ENCODE results near the gene TRPM3.

The TRPM3 gene

DNA sequence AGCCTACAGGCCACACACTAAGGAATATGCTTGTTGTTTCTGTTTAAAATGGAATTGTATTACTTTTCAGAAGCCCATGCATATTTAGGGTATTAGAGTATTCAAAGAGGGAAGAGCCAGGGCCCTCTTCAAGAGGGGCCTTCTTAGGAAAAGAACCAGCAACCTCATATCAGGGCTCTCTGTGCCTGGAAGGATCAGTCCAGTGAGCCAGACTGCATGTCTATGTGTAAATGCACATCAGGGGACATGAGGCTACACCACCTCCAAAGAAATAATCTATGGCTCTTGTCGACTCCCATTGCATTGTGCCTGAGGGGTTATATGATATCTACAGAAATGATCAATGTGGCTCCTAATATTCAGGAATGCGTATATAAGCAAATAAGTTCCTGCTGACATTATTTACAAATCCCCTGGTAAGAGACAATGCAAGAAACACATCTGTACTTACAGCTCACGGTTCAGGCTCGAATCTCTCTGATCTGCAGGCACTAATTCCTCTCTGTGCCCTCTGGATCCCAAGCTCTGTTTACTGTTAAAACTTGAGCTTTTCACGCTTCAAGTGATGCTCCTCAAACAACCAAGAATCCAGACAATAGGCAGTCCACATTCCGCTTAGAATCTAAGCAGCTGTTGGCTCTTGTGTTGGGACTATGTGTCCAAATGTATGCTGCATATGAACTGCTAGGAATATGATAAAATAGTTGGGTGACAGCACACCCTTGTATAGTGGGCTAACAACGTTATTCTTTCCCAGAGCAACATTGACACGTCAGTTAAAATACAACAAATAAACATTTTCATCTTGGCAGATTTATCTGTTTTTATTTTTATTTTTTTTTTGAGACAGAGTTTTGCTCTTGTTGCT, 556.7 kb downstream of the TRPM3 start:
- no peak for DNase-seq (ENCODE audit: low read depth in 2 of 2, low spot score in 1 of 2)

GRCh38 chr9:70563431-70564204, 557.8 kb downstream of the TRPM3 start:
- DNase-seq (ENCODE audit: low read depth in 2 of 2, low spot score in 1 of 2), result no peak

GRCh38 chr9:70563010-70563409, 558.4 kb downstream of the TRPM3 start:
- DNase-seq (ENCODE audit: low read depth in 2 of 2, low spot score in 1 of 2), result no peak

- DNase-seq (ENCODE audit: low read depth in 2 of 2, low spot score in 1 of 2), result no peak
Observed at GRCh38 chr9:70561786-70562395, 559.5 kb downstream of the TRPM3 start.

DNA sequence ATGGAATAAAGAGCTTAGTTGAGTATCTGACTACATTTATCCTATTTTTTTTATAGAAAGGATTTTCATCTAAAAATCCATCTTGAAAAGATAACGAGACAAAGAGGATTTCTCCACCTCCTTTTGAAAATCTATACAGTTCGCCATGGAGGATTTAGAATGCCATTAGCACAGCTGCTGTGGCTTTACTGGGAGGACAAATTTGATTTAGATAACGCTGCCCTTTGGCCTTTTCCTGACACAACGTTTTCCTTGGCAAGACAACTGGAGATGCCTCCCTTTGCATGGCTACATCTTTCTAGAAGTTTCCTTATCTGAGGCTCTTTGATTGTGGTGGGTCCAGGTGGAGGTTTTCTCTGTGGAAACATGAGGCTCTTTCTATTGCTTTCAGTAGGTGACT, 560.3 kb downstream of the TRPM3 start:
- no peak for DNase-seq (ENCODE audit: low read depth in 2 of 2, low spot score in 1 of 2)

DNA sequence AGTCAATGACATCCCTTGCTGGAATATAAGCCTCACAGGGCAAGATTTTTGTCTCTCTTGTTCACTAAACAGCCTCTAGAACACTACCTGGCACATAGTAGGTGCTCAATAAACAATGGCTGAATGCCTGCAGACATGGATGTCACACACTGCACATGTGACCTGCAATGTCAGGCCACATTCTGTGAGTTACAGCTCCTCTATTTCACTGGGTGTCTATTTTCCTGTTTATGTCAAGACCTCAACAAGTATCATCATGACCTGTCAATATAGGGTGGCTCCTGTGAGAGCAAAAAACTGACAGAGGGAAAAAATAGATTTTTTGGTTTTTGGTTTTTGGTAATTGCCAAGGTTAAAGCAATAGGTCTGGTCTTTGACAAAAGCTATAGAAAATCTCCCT, 562.3 kb downstream of the TRPM3 start:
- DNase-seq (ENCODE audit: low read depth in 2 of 2, low spot score in 1 of 2), result no peak

GRCh38 chr9:70557661-70558369, 563.6 kb downstream of the TRPM3 start:
- no peak for DNase-seq (ENCODE audit: low read depth in 2 of 2, low spot score in 1 of 2)

DNA sequence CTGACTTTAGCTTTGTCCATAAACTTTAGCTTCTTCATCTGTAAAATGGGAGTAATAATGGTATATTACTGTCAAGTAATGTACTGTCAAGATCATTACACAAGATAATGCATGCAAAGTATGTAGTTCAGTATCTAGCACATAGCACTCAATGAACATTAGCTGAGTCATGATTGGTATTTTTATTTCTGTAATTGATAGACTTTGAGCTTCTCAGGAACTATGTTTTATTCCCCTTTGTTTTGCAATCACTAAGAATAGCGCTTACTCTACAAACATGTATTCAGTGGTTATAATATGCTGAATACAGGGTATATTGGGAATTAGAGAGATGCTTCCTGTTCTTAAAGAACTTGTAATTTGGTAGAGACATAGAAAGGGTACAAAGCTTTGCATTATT, 564.6 kb downstream of the TRPM3 start:
- DNase-seq (ENCODE audit: low read depth in 2 of 2, low spot score in 1 of 2), result no peak

DNA sequence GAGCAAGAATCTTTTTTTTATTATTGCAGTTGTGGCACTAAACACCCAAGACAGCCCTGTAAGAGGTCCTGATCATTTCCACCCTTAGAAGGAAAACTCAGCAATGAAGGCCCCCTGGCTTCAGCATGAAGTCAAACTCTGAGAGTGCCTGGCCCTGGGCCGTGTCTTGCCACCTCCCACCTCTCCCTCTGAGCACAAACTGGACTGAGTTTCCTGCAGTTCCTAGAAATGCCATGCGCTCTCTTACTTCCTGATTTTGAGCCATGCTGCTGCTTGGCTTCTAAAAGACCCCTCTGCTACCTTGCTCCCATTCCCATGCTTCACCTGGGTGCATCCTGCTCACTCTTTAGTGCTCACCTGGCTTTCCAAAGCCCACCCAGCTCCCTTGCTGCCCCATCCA, 566.5 kb downstream of the TRPM3 start:
- no peak for DNase-seq (ENCODE audit: low read depth in 2 of 2, low spot score in 1 of 2)

- no peak for DNase-seq (ENCODE audit: low read depth in 2 of 2, low spot score in 1 of 2)
Observed at GRCh38 chr9:70553707-70554673, 567.4 kb downstream of the TRPM3 start.

DNA sequence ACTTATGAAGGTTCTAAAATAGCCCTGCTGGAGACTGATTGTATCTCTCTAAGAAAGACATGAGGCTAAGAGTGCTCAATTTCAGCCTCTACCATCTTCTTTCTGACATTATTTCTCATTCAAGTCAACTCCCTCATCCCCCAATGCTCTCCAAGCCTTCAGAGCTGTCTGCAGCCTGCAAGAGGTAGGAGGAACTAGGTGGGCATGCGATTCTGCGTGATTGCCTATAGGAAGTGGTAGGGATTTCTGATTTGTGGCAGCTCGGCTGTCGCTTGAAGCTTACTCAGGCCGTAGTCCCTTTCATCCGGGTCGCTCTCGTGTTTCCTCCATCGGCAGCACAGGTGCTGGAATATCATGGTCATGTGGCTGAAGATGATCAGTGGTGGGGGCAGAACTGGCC, 568.9 kb downstream of the TRPM3 start:
- DNase-seq (ENCODE audit: low read depth in 2 of 2, low spot score in 1 of 2), result no peak

DNA sequence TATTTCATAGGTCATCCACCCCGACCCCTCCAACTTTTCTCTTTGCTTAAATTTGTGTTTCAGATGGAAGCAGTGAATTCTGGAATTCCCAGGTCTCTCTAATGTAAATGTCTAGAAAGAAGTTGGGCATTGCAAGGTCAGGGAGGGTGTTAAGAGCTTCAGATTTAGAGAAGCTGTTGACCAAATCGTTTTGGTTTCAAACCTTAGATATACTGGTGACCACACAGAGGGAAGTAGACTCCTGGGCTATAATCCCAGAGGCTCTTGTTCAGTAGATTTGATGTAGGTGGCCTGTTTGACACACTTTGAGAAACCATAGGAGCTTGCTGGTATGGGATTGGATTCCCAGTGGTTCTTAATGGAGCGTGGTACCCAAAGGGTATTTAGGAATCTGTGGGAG, 569.6 kb downstream of the TRPM3 start:
- no peak for DNase-seq (ENCODE audit: low read depth in 2 of 2, low spot score in 1 of 2)

DNA sequence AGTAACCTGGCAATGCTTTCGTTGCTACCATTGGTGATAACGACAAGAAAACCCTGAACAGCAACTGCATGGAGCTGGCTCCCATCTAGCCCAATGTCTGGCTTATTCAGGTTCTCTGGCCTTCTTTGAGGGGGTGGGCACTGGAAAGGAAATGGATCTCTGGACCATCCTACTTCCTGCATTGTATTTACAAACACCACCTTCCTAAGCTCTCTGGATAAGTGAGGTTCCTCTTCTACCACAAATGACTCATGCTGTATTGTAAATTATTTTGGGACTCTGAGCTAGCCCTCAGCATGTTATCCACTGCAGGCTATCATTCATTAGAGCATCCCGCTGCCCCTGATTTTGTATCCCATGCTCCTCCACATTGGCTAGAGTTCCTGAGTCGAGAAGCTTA, 570.0 kb downstream of the TRPM3 start:
- DNase-seq (ENCODE audit: low read depth in 2 of 2, low spot score in 1 of 2), result no peak

DNA sequence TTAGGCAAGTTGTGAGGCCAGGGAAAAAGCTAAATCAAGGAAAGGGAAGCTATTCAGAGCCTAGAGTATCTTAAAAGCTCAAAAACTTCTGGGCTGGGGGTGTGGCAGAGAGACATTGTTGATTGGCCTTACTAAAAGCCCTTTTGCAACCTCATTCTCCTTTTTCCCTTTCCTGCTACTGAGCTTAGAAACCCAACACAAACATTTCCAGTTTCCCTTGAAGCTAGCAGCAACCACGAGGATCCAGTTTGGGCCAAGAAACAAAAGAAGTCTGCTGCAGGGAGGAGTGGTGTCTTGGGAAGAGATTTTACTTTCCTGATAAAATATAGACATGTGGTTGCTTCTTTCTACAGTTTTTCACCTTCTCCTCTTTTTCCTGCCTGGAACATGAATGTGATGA, 571.5 kb downstream of the TRPM3 start:
- DNase-seq (ENCODE audit: low read depth in 2 of 2, low spot score in 1 of 2), result no peak

DNA sequence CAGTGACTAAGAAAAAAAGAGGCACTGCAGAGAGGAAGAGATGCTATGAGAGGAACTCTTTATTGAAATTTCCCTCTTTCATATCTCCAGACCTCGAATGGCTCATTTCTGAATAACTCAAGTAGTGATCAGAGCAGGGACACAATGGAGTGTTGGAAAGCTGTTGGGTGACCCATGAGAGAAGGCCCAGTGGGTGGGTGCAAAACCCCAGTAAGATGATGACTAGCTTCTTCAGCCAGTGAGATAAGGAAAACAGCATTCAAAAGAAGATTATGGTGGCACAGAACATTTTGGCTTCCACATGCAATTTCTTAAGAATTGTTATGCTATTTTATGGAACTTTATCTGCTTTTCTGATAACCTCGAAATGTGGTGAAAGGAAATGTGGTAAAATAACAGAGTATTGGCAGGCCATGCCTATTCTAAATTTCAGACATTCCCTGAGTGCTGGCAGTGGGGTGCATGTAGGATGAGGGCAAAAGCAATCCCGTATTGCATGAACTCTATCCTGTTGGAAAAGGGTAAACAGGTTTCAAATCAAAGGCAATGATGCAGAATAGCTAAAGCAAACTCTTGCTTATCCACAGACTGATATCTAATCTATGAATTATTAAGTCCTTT, 579.0 kb downstream of the TRPM3 start:
- no peak for DNase-seq (ENCODE audit: low read depth in 2 of 2, low spot score in 1 of 2)

DNA sequence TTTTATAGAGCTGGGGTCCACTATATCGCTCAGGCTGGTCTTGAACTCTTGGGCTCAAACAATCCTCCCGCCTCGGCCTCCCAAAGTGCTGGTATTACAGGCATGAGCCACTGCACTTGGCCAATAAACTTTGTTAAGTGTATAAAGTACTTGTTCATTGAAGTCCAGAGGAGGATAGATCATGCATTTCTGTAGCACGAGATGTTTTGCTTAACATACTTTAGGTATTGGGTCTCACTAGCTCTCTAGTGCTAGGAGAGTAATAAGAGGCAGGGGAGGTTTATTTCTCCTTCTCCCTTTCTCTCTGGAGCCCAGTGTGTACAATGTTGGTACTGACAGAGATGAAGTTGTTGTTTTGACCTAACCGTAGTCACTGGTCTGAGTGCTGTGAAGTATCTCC, 581.4 kb downstream of the TRPM3 start:
- DNase-seq (ENCODE audit: low read depth in 2 of 2, low spot score in 1 of 2), result no peak

DNA sequence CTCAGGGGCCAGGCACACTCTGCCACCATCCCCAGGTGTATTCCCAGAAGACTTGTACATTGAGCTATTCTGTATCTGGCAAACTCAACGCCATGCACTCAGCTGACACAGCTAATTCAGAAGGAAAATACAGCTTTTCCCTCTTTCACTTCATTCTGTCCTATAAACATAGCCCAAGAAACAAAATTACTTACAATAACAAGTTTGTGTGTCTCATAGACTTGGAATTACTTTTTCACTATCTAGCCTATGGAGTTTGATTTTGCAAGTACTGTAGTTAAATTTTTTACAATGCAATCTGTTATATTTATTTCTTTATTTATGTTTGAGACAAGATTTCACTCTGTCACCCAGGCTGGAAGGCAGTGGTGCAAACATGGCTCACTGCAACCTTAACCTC, 581.9 kb downstream of the TRPM3 start:
- no peak for DNase-seq (ENCODE audit: low read depth in 2 of 2, low spot score in 1 of 2)

DNA sequence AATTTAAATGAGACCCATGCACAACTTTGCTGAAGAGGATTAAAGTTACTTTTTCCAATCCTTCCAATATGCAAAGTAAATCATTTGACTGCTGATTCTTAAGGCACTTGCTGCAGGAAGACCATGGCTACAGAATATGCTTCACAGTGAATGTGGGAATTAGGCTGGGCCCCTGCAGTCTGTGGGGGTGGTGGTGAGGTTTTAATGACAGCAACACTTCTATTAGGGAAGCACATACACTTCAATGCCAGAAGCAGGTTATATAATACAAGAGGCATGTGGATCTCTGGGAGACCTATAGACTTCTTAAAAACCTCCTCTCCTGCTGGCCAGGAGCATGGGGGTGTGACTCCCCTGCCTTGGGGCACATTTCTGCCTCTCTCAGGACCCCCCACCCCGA, 582.4 kb downstream of the TRPM3 start:
- DNase-seq (ENCODE audit: low read depth in 2 of 2, low spot score in 1 of 2), result no peak

DNA sequence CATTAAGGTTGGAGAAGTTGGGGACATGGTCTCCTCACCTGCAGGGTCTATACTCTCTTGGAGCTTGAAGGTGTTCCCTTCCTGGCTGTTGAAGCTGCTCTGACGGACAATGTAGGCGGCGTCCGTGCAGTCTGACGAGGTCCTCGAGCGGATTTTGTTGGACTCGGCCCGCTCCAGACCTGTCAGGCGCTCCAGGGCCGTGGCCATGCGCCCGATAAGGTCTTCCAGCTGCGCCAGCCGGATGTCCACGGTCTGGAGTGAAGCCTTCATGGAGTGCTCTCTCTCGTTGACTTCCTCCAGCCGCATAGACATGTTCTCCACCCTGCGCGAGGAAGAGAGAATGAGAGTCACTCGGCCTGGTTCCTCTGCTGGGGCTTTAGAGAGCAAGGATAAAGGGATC, 584.3 kb downstream of the TRPM3 start:
- no peak for DNase-seq (ENCODE audit: low read depth in 2 of 2, low spot score in 1 of 2)
